Activated T-cell treated with anti-CD3 and anti-CD28 coated beads for 1 hour (primary cell): ENCODE measurements around the gene ZCCHC8.
A peak's percentile ranks its signal among the peaks of the same experiment; 100 is the strongest.
"Not testable (repeated sequence)": the region's sequence is repeated elsewhere in the genome, so short reads cannot be mapped to it uniquely, and the experiment has no call there.

Experiments used
- DNase-seq: peaks from one replicate; pipeline ENCODE4 v3.0.0-alpha.2; 2020; ENCODE audit warnings: low read depth

The ZCCHC8 gene

GRCh38 chr12:122500685-122501488, at the start of gene ZCCHC8:
Gene ZCCHC8 (minus strand): TSS chr12:122500932. CDS start chr12:122500840, 92 bp downstream.
- peak; percentile 94 for DNase-seq

GRCh38 chr12:122547330-122547729, 46.6 kb upstream of the ZCCHC8 start:
- DNase-seq = no peak

- no peak for DNase-seq
These were observed 45.1 kb upstream of the ZCCHC8 start for GRCh38 chr12:122545855-122546254.

- no peak for DNase-seq
These were observed 43.8 kb upstream of the ZCCHC8 start for GRCh38 chr12:122544537-122544936.

- DNase-seq = no peak
These were observed 37.8 kb upstream of the ZCCHC8 start for GRCh38 chr12:122538496-122538895.

GRCh38 chr12:122537021-122537420, 36.3 kb upstream of the ZCCHC8 start:
- no peak for DNase-seq

GRCh38 chr12:122533856-122534255, 33.1 kb upstream of the ZCCHC8 start:
- DNase-seq = no peak

GRCh38 chr12:122528992-122529391, 28.3 kb upstream of the ZCCHC8 start:
- DNase-seq = no peak

GRCh38 chr12:122528582-122528981, 27.9 kb upstream of the ZCCHC8 start:
- DNase-seq = no peak

GRCh38 chr12:122527478-122527944, 26.8 kb upstream of the ZCCHC8 start:
- DNase-seq = no peak

GRCh38 chr12:122526683-122527477, 26.1 kb upstream of the ZCCHC8 start, which contains the start of the genes KNTC1 and RSRC2:
Gene KNTC1 (plus strand): TSS chr12:122527249. CDS start chr12:122530064, 2,815 bp downstream.
Gene RSRC2 (minus strand): TSS chr12:122526936. CDS start chr12:122526853, 83 bp downstream.
- peak; percentile 94 for DNase-seq

- no peak for DNase-seq
These were observed 23.4 kb upstream of the ZCCHC8 start for GRCh38 chr12:122523846-122524718.

GRCh38 chr12:122523280-122523679, 22.5 kb upstream of the ZCCHC8 start:
- no peak for DNase-seq

GRCh38 chr12:122520676-122521075, 19.9 kb upstream of the ZCCHC8 start:
- no peak for DNase-seq

- no peak for DNase-seq
These were observed 18.7 kb upstream of the ZCCHC8 start for GRCh38 chr12:122519418-122519817.

- no peak for DNase-seq
These were observed 18.2 kb upstream of the ZCCHC8 start for GRCh38 chr12:122518908-122519307.

GRCh38 chr12:122517877-122518276, 17.1 kb upstream of the ZCCHC8 start:
- DNase-seq = no peak

GRCh38 chr12:122516544-122517361, 16.0 kb upstream of the ZCCHC8 start:
- no peak for DNase-seq

- no peak for DNase-seq
These were observed 14.5 kb upstream of the ZCCHC8 start for GRCh38 chr12:122515275-122515674.

GRCh38 chr12:122513660-122514059, 12.9 kb upstream of the ZCCHC8 start:
- DNase-seq = no peak

GRCh38 chr12:122513028-122513427, 12.3 kb upstream of the ZCCHC8 start:
- DNase-seq = not testable (repeated sequence)
